A549 (cell line): ENCODE measurements around the gene EXOC4. TPM values are rescaled to one million over a fixed set of nuclear protein-coding genes. Genes with fewer than 3 reads are reported as not detected.

Experiments used
- ATAC-seq, 2 experiments: fragments of 200-7000 bp in 1 of 2; fragments of >200 bp in 1 of 2; cut with Nextera tagmentation in 1 of 2; cut with Tn5 transposase in 1 of 2; 3 replicates each; pipeline versions ENCODE4 v1.8.0 to v1.9.1; 2018 to 2020; ENCODE audit warnings: mild to moderate bottlenecking in 1 of 2, moderate library complexity in 1 of 2
- CTCF ChIA-PET: fragments of 300-600 bp; sonication (Branson Sonifier 250); formaldehyde crosslinking; extraction: SDS; loops from one replicate; lab custom pipeline; 2021; ENCODE audit warnings: antibody characterized with exemption, inconsistent platforms; lab: Yijun Ruan, JAX
- POLR2A ChIA-PET: fragments of 350-600 bp; formaldehyde crosslinking; extraction: SDS; loops from one replicate; lab custom pipeline; 2021; ENCODE audit warnings: antibody characterized with exemption, inconsistent platforms; lab: Yijun Ruan, JAX
- DNase-seq, 2 experiments: peaks; one replicate each; pipeline versions ENCODE4 v3.0.0 to v3.0.0-alpha.2; 2011 to 2016; ENCODE audit warnings: low read depth in 1 of 2, low spot score in 1 of 2
- FAIRE-seq: peaks from 2 replicates; lab custom pipeline; 2011; peaks lifted over from hg19 to GRCh38; lab: Jason Lieb, UNC
- H3K27ac ChIP-seq, 2 experiments: fragments of >200 bp; sonication (Bioruptor Twin); formaldehyde crosslinking; 3 replicates each; pipeline ENCODE4 v1.5.1; 2016 to 2017
- H3K4me1 ChIP-seq: fragments of >200 bp; sonication (Bioruptor Twin); formaldehyde crosslinking; 3 replicates; pipeline ENCODE4 v1.6.1; 2016
- H3K4me2 ChIP-seq: fragments of >200 bp; sonication (Bioruptor Twin); formaldehyde crosslinking; 3 replicates; pipeline ENCODE4 v1.6.1; 2016
- H3K4me3 ChIP-seq: fragments of >200 bp; sonication (Bioruptor Twin); formaldehyde crosslinking; 3 replicates; pipeline ENCODE4 v1.5.1; 2016
- H3K9me3 ChIP-seq: fragments of >200 bp; sonication (Bioruptor Twin); formaldehyde crosslinking; 3 replicates; pipeline ENCODE4 v1.6.1; 2016
- ATOH8 ChIP-seq: fragments of 250-450 bp; sonication (Bioruptor Pico); IDR thresholded peaks from 2 replicates; pipeline ENCODE4 v1.5.0; 2020; ENCODE audit warnings: low read depth, mild to moderate bottlenecking, moderate library complexity
- BCL3 ChIP-seq: fragments of >200 bp; sonication (Bioruptor Twin); formaldehyde crosslinking; IDR thresholded peaks from 3 replicates; pipeline ENCODE4 v1.6.1; 2016
- BHLHE40 ChIP-seq: IDR thresholded peaks from 2 replicates; pipeline ENCODE4 v1.6.1; 2012; ENCODE audit warnings: low read depth, low read length, inconsistent platforms
- CEBPB ChIP-seq, 2 experiments: fragments of >200 bp in 1 of 2; sonication (Bioruptor Twin) in 1 of 2; formaldehyde crosslinking in 1 of 2; IDR thresholded peaks; 2 replicates each; pipeline ENCODE4 v1.6.1; 2012 to 2016
- CTCF ChIP-seq: fragments of >200 bp; sonication (Bioruptor Twin); formaldehyde crosslinking; IDR thresholded peaks from 3 replicates; pipeline ENCODE4 v1.5.1; 2016
- ESRRA ChIP-seq: fragments of 150-350 bp; IDR thresholded peaks from 2 replicates; pipeline ENCODE4 v1.6.1; 2014; ENCODE audit warnings: mild to moderate bottlenecking, low read length, borderline replicate concordance
- FOSB ChIP-seq: fragments of 250-450 bp; sonication (Bioruptor Pico); IDR thresholded peaks from 2 replicates; pipeline ENCODE4 v1.5.0; 2020; ENCODE audit warnings: mild to moderate bottlenecking, moderate library complexity
- HES2 ChIP-seq: fragments of >200 bp; sonication (Bioruptor Twin); formaldehyde crosslinking; IDR thresholded peaks from 2 replicates; pipeline ENCODE4 v1.6.1; 2016
- HMGXB4 ChIP-seq: fragments of 250-450 bp; sonication (Bioruptor Pico); IDR thresholded peaks from 2 replicates; pipeline ENCODE4 v1.5.0; 2021; ENCODE audit warnings: mild to moderate bottlenecking, moderate library complexity, borderline replicate concordance
- HOXB5 ChIP-seq: fragments of 250-450 bp; sonication (Bioruptor Pico); IDR thresholded peaks from 2 replicates; pipeline ENCODE4 v1.5.0; 2020; ENCODE audit warnings: mild to moderate bottlenecking, moderate library complexity
- MAFK ChIP-seq: fragments of 450-650 bp; IDR thresholded peaks from 2 replicates; pipeline ENCODE4 v1.6.1; 2014; ENCODE audit not compliant: partially characterized antibody
- NPAS2 ChIP-seq: fragments of 250-450 bp; sonication (Bioruptor Pico); IDR thresholded peaks from 2 replicates; pipeline ENCODE4 v1.8.0; 2022; ENCODE audit warnings: mild to moderate bottlenecking, moderate library complexity, borderline replicate concordance
- POLR2AphosphoS2 ChIP-seq: conservative IDR thresholded peaks from 2 replicates; pipeline ENCODE4 v1.6.1; 2012; ENCODE audit warnings: low read length, improper control_type of control experiment, inconsistent platforms
- RAD21 ChIP-seq, 2 experiments: fragments of >200 bp in 1 of 2; sonication (Bioruptor Twin) in 1 of 2; formaldehyde crosslinking in 1 of 2; IDR thresholded peaks in 1 of 2; conservative IDR thresholded peaks in 1 of 2; 2 replicates in 1 of 2; 3 replicates in 1 of 2; pipeline ENCODE4 v1.6.1; 2012 to 2018; ENCODE audit warnings: inconsistent platforms in 1 of 2
- RARB ChIP-seq: fragments of 250-450 bp; sonication (Bioruptor Pico); IDR thresholded peaks from 2 replicates; pipeline ENCODE4 v1.8.0; 2021; ENCODE audit warnings: mild to moderate bottlenecking, moderate library complexity
- USF2 ChIP-seq: fragments of 450-650 bp; IDR thresholded peaks from 2 replicates; pipeline ENCODE4 v1.6.1; 2014; ENCODE audit warnings: antibody characterized with exemption
- ZNF302 ChIP-seq: fragments of 250-450 bp; sonication (Bioruptor Pico); IDR thresholded peaks from 2 replicates; pipeline ENCODE4 v1.9.0; 2021; ENCODE audit warnings: inconsistent platforms, mild to moderate bottlenecking, moderate library complexity
- WGBS: methylation state at CpG from one replicate; pipeline ENCODE4 v1.1.6; 2017; ENCODE audit errors: missing lambda C conversion rate; 5-methylcytosine and 5-hydroxymethylcytosine counted together
- polyA plus RNA-seq, 4 experiments: library from polyadenylated mRNA; depleted of rRNA in 3 of 4; stranded (reverse); fragments of >200 nt; fragmentation: RNase III in 1 of 4; extraction: RNeasy Plus Mini Kit Qiagen cat#74134 plus additional on column Dnase treatment in 1 of 4; gene quantifications; 2 replicates in 3 of 4; 3 replicates in 1 of 4; pipeline ENCODE4 v1.2.3, GENCODE V29; 2011 to 2017

EXOC4 gene
- polyA plus RNA-seq, 2 of the 4 experiments (the other 2 are of a cell fraction), result 33.4 to 73.1 TPM

- ATAC-seq, result no peak
- ChIA-PET POLR2A (no interaction called here), CTCF (interaction anchor here (1.2 kb wide), 1 partner anchor 8 kb away, joined by 5 read pairs; no protein-coding TSS in a partner anchor)
- Histone ChIP-seq H3K4me2 (no peak overlapping the region), H3K27ac (no peak overlapping the region), H3K4me3 (no peak overlapping the region), H3K9me3 (no peaks in the 10 kb centered on the region), H3K4me1 (no peaks in the 10 kb centered on the region)
- no peak for FAIRE-seq
- WGBS, result 89% methylated on average over 11 of the region's 11 CpGs
- TF ChIP-seq MAFK (no peak), ESRRA (no peak), ZNF302 (no peak)
- no peak for DNase-seq
Measured at GRCh38 chr7:133796782-133797745, 544.2 kb downstream of the EXOC4 start.

GRCh38 chr7:133797818-133798520 lies 545.1 kb downstream of the EXOC4 start:
- no peaks in the 10 kb centered on the region for H3K4me1 ChIP-seq
- ATAC-seq, result no peak
- 77% methylated on average over 3 of the region's 3 CpGs for WGBS
- H3K27ac ChIP-seq, result no peak overlapping the region
- no peak for DNase-seq
- ChIA-PET POLR2A (no interaction called here), CTCF (interaction anchor here (0.9 kb wide), 1 partner anchor 50 kb away, joined by 3 read pairs; no protein-coding TSS in a partner anchor)
- H3K9me3 ChIP-seq, result no peaks in the 10 kb centered on the region
- TF ChIP-seq HMGXB4 (CRISPR knock-in tag), result no peak
- no peak for TF ChIP-seq ATOH8 (CRISPR knock-in tag)
- TF ChIP-seq FOSB (CRISPR knock-in tag), result no peak
- TF ChIP-seq NPAS2 (CRISPR knock-in tag), result no peak
- TF ChIP-seq HOXB5 (CRISPR knock-in tag), result no peak
- no peak for TF ChIP-seq HES2
- H3K4me2 ChIP-seq, result no peak overlapping the region
- no peak overlapping the region for H3K4me3 ChIP-seq
- FAIRE-seq, result no peak

- H3K9me3 ChIP-seq, result no peaks in the 10 kb centered on the region
- H3K4me1 ChIP-seq, result no peaks in the 10 kb centered on the region
- no peak for DNase-seq
- FAIRE-seq, result no peak
- TF ChIP-seq NPAS2 (CRISPR knock-in tag), result no peak
- TF ChIP-seq RARB (CRISPR knock-in tag), result no peak
- no peak for TF ChIP-seq USF2
- TF ChIP-seq RAD21 (conservative IDR thresholded peaks at IDR 0.05 in 1 of 2, IDR thresholded peaks at IDR 0.05 in 1 of 2), result no peak
- no peak for TF ChIP-seq BHLHE40
- TF ChIP-seq BCL3, result no peak
- no peak for TF ChIP-seq POLR2AphosphoS2
- TF ChIP-seq CTCF, result no peak
- no peak for TF ChIP-seq CEBPB (IDR thresholded peaks at IDR 0.05)
- H3K4me2 ChIP-seq, result no peak overlapping the region
- 79% methylated on average over 6 of the region's 6 CpGs for WGBS
- H3K27ac ChIP-seq, result no peak overlapping the region
- CTCF ChIA-PET, result no interaction called here
- H3K4me3 ChIP-seq, result no peak overlapping the region
- no peak for ATAC-seq
- POLR2A ChIA-PET, result no interaction called here
Measured at GRCh38 chr7:133801341-133801740, 548.5 kb downstream of the EXOC4 start.
